ENCODE data around the gene GBA2.

The GBA2 gene

GRCh38 chr9:35714579-35715252, 34.3 kb downstream of the GBA2 start:
- DNase-seq, result no peak
- peaks cover 81% of the 10 kb centered on the region for H3K36me3 Mint-ChIP-seq
- H3K4me3 Mint-ChIP-seq, result no peak overlapping the region
- peak overlapping the region; percentile 63 for H3K27ac Mint-ChIP-seq
- no peaks in the 10 kb centered on the region for H3K27me3 Mint-ChIP-seq
- no peaks in the 10 kb centered on the region for H3K4me1 Mint-ChIP-seq
- CTCF ChIA-PET, result interaction anchor here (6.7 kb wide), 1 partner anchor 18 kb away, joined by 31 read pairs; no protein-coding TSS in a partner anchor
- no peaks in the 10 kb centered on the region for H3K9me3 Mint-ChIP-seq

GRCh38 chr9:35714123-35714522, 34.9 kb downstream of the GBA2 start:
- Mint-ChIP-seq H3K9me3 (no peaks in the 10 kb centered on the region), H3K27me3 (no peaks in the 10 kb centered on the region), H3K27ac (peak overlapping the region; percentile 2), H3K4me3 (no peak overlapping the region), H3K4me1 (no peaks in the 10 kb centered on the region), H3K36me3 (peaks cover 79% of the 10 kb centered on the region)
- CTCF ChIA-PET, result interaction anchor here (6.7 kb wide), 1 partner anchor 18 kb away, joined by 31 read pairs; no protein-coding TSS in a partner anchor
- DNase-seq, result no peak

- CTCF ChIA-PET, result interaction anchor here (1.0 to 6.7 kb wide), 2 partner anchors 17 to 98 kb away, joined by 3 to 31 read pairs; no protein-coding TSS in a partner anchor
- H3K36me3 Mint-ChIP-seq, result peaks cover 82% of the 10 kb centered on the region
- no peak for DNase-seq
- H3K4me1 Mint-ChIP-seq, result no peaks in the 10 kb centered on the region
- H3K27me3 Mint-ChIP-seq, result no peaks in the 10 kb centered on the region
- no peak overlapping the region for H3K27ac Mint-ChIP-seq
- no peak overlapping the region for H3K4me3 Mint-ChIP-seq
- H3K9me3 Mint-ChIP-seq, result no peaks in the 10 kb centered on the region
Observed at GRCh38 chr9:35713578-35713977, 35.5 kb downstream of the GBA2 start.

- Mint-ChIP-seq H3K36me3 (peaks cover 81% of the 10 kb centered on the region), H3K4me3 (no peak overlapping the region), H3K9me3 (no peaks in the 10 kb centered on the region), H3K27ac (no peak overlapping the region), H3K4me1 (no peaks in the 10 kb centered on the region), H3K27me3 (no peaks in the 10 kb centered on the region)
- DNase-seq, result no peak
- CTCF ChIA-PET, result interaction anchor here (1.0 to 6.7 kb wide), 2 partner anchors 16 to 97 kb away, joined by 3 to 31 read pairs; no protein-coding TSS in a partner anchor
Observed at GRCh38 chr9:35712762-35713400, 36.1 kb downstream of the GBA2 start.

GRCh38 chr9:35711501-35712428, 37.3 kb downstream of the GBA2 start:
- Mint-ChIP-seq H3K4me3 (no peak overlapping the region), H3K36me3 (peaks cover 83% of the 10 kb centered on the region), H3K4me1 (no peaks in the 10 kb centered on the region), H3K27me3 (no peaks in the 10 kb centered on the region), H3K9me3 (no peaks in the 10 kb centered on the region), H3K27ac (peak overlapping the region; percentile 28)
- no peak for DNase-seq
- CTCF ChIA-PET, result interaction anchor here (0.6 to 6.7 kb wide), 4 partner anchors 15 to 108 kb away, joined by 3 to 31 read pairs (median 3); no protein-coding TSS in a partner anchor

- DNase-seq, result no peak
- CTCF ChIA-PET, result interaction anchor here (1.0 to 6.7 kb wide), 2 partner anchors 14 to 107 kb away, joined by 3 to 31 read pairs; no protein-coding TSS in a partner anchor
- Mint-ChIP-seq H3K36me3 (peaks cover 81% of the 10 kb centered on the region), H3K4me3 (no peak overlapping the region), H3K9me3 (no peaks in the 10 kb centered on the region), H3K27me3 (no peaks in the 10 kb centered on the region), H3K4me1 (no peaks in the 10 kb centered on the region), H3K27ac (peak overlapping the region; percentile 16)
Observed at GRCh38 chr9:35710818-35711500, 38.1 kb downstream of the GBA2 start.

DNA sequence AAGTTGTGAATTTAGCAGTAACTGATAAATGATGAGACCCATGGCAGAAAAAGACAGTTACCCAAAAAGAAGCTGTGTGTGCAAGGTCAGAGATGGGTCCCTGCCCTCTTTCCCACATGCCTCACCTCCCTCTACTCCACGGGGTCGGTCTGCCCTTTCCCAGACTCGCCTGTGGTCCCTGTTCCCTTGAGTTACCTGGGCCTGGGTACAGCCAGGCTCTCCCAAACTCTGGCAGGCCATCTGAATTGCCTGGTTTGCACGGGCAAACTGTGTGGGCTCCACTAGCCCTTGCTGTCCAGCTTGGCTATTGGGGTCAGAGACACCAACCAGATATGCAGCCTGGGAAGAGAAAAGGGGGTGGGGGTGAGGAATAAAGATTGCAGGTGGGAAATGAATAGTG, 40.9 kb downstream of the GBA2 start:
- Mint-ChIP-seq H3K27me3 (no peaks in the 10 kb centered on the region), H3K9me3 (no peaks in the 10 kb centered on the region), H3K27ac (no peak overlapping the region), H3K4me3 (no peak overlapping the region), H3K4me1 (no peaks in the 10 kb centered on the region), H3K36me3 (peaks cover 79% of the 10 kb centered on the region)
- CTCF ChIA-PET, result interaction anchor here (1.4 to 4.8 kb wide), 3 partner anchors 12 to 97 kb away, joined by 5 to 41 read pairs (median 6); partner anchors contain the start of genes CCDC107 and RMRP
- no peak for DNase-seq

DNA sequence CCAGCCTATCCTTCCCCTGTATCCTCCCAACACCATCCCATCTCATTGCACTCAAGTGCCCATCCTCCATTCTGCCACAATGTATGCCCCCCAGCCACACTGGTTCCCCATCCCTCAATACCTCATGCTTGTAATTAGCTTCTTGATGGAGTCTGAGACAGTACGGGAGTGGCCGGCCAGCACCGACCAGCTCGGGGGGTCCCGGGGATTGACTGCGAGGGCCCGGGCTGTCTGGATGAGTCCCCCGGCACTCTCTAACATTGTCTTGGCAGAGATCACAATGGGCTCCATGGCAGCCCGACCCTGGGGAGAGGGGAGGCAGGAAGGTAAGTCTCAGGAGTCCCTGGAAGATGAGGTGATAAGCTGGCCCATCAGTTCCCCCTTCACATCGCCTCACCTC, 42.1 kb downstream of the GBA2 start:
- no peak for DNase-seq
- Mint-ChIP-seq H3K27ac (no peak overlapping the region), H3K4me3 (no peak overlapping the region), H3K9me3 (no peaks in the 10 kb centered on the region), H3K36me3 (peaks cover 76% of the 10 kb centered on the region), H3K27me3 (no peaks in the 10 kb centered on the region), H3K4me1 (no peaks in the 10 kb centered on the region)
- CTCF ChIA-PET, result interaction anchor here (1.0 to 4.8 kb wide), 4 partner anchors 11 to 96 kb away, joined by 3 to 41 read pairs (median 6); partner anchors contain the start of genes CCDC107 and RMRP

DNA sequence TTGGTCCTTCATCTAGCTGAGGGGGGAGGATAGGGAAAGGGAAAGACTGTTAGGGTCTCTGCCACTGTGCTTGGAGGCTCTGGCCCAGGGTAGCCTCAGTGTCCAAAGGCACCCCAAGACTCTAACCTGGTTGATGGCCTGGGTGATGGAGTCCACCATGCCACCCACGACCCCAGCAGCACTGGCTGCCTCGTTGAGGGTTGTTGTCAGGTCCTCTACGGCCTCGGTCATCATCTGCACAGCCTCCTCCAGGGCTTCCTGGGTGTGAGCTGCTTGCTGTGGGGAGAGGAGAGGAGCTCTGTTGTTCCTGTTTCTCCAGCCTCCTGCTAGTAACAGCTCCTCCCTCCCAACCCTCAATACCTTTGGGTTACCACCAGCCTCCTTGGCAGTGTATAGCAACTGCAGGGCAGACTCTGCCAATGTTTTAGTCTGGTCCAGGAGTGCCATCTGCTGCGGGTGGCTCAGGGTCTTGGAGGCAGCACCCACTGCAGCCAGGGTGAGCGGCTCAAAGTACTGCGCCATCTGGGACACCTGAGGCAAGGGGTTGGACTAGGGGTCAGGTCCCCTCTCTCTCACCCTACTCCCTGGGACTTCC, 43.1 kb downstream of the GBA2 start:
- CTCF ChIA-PET, result interaction anchor here (0.5 to 4.8 kb wide), 4 partner anchors 10 to 95 kb away, joined by 3 to 41 read pairs (median 4); partner anchors contain the start of genes CCDC107 and RMRP
- Mint-ChIP-seq H3K4me3 (no peak overlapping the region), H3K4me1 (no peaks in the 10 kb centered on the region), H3K27me3 (no peaks in the 10 kb centered on the region), H3K9me3 (no peaks in the 10 kb centered on the region), H3K27ac (no peak overlapping the region), H3K36me3 (peaks cover 66% of the 10 kb centered on the region)
- no peak for DNase-seq

DNA sequence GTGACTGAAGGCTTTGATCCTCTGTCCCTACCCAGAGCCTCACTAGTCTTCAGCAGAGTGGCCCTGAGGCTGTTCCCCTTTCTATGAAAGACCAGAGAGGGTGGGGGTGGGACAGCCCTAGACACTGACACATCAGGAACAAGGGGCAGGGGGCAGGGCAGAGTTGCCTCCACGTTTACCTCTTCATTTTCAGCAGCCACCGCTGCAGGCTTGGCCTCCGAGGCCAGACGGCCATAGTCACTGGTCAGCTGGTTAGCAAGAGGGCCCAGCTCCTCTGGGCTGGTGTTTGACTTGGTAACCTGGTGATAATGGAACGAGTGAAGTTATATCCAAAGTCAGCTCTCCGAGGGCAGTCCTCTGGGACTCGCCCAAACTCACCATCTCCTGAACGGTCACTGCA, 43.7 kb downstream of the GBA2 start:
- no peaks in the 10 kb centered on the region for H3K9me3 Mint-ChIP-seq
- no peak for DNase-seq
- no peak overlapping the region for H3K27ac Mint-ChIP-seq
- H3K27me3 Mint-ChIP-seq, result no peaks in the 10 kb centered on the region
- CTCF ChIA-PET, result interaction anchor here (0.5 to 4.8 kb wide), 2 partner anchors 10 to 89 kb away, joined by 3 to 41 read pairs; no protein-coding TSS in a partner anchor
- H3K36me3 Mint-ChIP-seq, result peaks cover 61% of the 10 kb centered on the region
- no peaks in the 10 kb centered on the region for H3K4me1 Mint-ChIP-seq
- no peak overlapping the region for H3K4me3 Mint-ChIP-seq

GRCh38 chr9:35703906-35704672, 44.9 kb downstream of the GBA2 start:
- Mint-ChIP-seq H3K4me1 (no peaks in the 10 kb centered on the region), H3K27ac (no peak overlapping the region), H3K9me3 (no peaks in the 10 kb centered on the region), H3K36me3 (peaks cover 54% of the 10 kb centered on the region), H3K27me3 (no peaks in the 10 kb centered on the region), H3K4me3 (no peak overlapping the region)
- DNase-seq, result no peak
- CTCF ChIA-PET, result interaction anchor here (1.0 kb wide), 1 partner anchor 44 kb away, joined by 3 read pairs; no protein-coding TSS in a partner anchor

DNA sequence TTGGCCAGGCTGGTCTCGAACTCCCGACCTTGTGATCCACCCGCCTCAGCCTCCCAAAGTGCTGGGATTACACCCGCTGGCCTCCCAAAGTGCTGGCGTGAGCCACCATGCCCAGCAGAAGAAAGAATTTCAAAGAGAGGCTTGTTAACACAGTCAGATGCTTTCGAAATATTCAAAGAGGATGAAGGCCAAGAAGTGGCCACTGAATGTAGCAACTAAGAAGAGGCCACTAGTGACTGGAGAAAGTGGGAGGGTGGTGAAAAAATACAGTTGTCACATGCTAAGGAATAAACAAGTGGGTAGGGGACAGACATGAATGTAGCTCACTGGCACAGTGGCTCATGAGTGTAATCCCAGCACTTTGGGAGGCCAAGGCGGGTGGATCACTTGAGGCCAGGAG, 46.3 kb downstream of the GBA2 start:
- CTCF ChIA-PET, result interaction anchor here (1.2 kb wide), 1 partner anchor 99 kb away, joined by 3 read pairs; no protein-coding TSS in a partner anchor
- H3K27me3 Mint-ChIP-seq, result no peaks in the 10 kb centered on the region
- no peak overlapping the region for H3K4me3 Mint-ChIP-seq
- H3K36me3 Mint-ChIP-seq, result peaks cover 45% of the 10 kb centered on the region
- no peaks in the 10 kb centered on the region for H3K9me3 Mint-ChIP-seq
- H3K4me1 Mint-ChIP-seq, result no peaks in the 10 kb centered on the region
- no peak for DNase-seq
- H3K27ac Mint-ChIP-seq, result no peak overlapping the region
